HG03432 (cell line): ENCODE results near the gene HIVEP2.

Experiments
- ATAC-seq: cut with Tn5 transposase; IDR thresholded peaks from one replicate; pipeline ENCODE4 v1.9.1; 2021; ENCODE audit warnings: mild to moderate bottlenecking, moderate library complexity; ENCODE audit not compliant: unreplicated experiment

HIVEP2 gene

GRCh38 chr6:142746524-142746923 is 198.5 kb downstream of the HIVEP2 start:
- ATAC-seq: peak; percentile 45

- no peak for ATAC-seq
These were observed 200.1 kb downstream of the HIVEP2 start for GRCh38 chr6:142744836-142745235.

- no peak for ATAC-seq
These were observed 204.5 kb downstream of the HIVEP2 start for GRCh38 chr6:142740449-142740848.

DNA sequence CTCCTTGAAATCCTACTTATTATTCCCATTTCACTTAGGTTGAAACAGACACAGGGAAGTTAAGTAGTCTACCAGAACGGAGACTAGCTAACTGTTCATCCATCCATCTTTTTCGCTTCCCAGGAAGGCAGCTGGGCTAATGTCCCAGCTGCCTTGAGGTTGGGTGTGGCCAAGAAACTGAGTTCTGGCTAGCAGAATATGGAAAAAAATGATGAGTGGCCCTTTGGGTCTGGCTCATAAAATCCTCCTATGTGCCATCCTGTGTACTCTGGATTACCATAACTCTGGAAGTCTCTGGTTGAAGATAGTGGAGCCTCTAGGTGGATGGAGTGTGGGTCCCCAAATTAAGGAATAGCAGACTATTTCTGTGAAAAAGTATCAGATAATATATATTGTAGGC is 206.2 kb downstream of the HIVEP2 start:
- no peak for ATAC-seq

GRCh38 chr6:142738035-142738396 is 207.0 kb downstream of the HIVEP2 start:
- ATAC-seq: no peak

- ATAC-seq: no peak
These were observed 207.5 kb downstream of the HIVEP2 start for GRCh38 chr6:142737368-142738034.

DNA sequence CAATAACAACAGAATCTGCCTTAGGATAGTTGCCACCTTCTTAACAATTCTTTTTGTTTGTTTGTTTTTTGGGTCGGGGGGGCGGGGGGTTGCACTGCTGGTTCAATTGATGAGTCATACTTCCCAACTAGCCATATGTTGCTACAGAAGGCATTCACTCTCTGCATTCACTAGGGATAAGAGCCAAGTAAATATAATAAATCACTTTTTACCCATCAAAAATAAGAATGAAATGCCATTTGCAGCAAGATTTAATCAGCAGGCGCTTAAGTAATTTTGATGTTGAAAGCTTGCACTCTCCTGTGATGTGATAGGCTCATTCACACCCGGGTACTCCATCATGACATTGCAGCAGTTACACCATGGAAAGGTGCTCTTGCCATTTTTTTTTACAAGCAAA is 209.8 kb downstream of the HIVEP2 start:
- no peak for ATAC-seq

DNA sequence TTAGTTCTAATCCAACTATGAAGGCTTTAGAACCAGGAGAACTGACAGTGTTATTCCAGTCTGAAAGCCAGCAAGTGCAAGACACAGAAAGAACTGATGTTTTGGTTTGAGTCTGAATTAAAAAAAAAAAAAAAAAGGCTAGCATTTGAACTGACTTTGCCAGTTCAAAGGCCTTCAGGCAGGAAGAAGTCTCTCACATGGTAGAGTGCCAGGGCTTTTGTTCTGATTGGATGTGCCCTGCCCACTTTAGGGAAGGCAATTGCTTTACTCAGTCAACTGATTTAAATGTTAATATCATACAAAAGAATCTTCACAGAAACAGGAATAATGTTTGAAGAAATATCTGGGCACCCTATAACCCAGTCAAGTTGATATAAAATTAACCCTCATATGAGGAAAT is 212.2 kb downstream of the HIVEP2 start:
- ATAC-seq: no peak

GRCh38 chr6:142731611-142732010 is 213.4 kb downstream of the HIVEP2 start:
- ATAC-seq: no peak

DNA sequence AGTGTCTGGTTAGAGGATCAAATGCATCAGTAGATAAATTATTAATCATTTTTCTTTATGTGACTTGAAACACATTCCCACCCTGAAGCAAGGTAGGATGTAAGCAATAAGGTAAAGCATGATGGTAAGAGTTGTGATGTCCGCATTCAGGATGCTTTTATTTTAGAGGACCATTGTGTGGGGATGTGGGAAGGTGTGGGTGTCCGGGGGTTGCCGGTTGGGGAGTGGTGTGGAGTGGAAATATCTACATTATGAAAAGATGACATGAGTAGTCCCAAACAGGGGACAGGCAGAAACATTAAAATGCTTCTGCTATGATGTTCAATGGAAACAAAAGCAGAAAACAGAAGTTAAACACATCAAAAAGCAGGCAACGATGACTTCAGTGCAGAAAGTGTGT is 215.4 kb downstream of the HIVEP2 start:
- no peak for ATAC-seq

- no peak for ATAC-seq
These were observed 216.0 kb downstream of the HIVEP2 start for GRCh38 chr6:142728910-142729481.

- ATAC-seq: no peak
These were observed 216.6 kb downstream of the HIVEP2 start for GRCh38 chr6:142728364-142728763.

- no peak for ATAC-seq
These were observed 218.4 kb downstream of the HIVEP2 start for GRCh38 chr6:142726616-142727015.

DNA sequence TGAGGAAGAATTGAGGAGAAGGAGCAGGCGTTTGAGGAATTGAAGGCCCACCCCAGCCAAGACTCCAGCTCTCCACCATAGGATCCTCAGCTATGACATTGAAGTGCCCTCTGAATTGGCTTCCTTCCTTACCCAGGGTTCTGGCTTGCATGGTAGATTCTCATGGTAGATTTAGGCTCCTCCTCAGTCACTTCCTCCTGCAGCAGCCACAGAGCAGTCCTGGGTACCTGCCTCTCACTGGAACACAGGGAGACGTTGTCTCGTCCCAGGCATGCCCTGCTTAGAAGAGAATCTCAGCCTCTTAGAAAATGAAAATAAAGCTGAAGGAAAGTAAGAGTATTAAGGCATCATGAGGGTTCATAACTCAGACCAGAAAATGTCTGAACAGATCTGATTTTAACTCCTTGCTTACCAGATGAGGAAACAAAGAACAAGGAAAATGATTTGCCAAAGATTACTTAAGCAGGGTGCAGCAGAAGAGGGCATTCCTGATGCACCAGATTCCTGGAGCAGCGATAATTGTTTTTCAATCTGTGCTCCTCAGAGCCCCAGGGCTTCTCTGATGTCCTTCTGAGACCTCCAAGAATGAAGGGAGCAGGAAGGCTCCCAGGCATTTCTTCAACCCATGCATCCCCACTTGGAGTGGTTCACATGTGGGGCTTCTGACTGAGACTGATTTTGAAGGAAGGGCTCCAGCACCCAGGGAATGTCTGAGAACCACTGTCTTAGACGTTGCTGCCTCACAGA is 219.8 kb downstream of the HIVEP2 start:
- ATAC-seq: no peak

DNA sequence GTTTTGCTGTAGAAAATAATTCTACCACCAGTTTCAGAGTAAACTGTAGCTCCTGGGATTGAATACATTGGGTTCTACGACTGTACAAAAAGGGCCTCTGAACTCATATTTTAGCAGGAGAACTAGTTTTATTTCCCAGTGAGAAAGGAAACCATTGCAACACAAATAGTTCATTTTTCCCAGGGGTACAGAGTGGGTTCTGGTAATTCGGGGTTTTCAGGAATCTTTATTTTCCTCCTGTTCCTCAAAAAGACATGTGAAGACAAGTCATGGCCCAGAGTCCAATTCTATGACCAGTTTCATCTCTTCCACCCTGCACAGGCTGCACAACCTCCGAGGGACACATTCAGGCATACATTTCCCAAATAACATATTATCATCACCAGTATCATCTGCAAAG is 222.1 kb downstream of the HIVEP2 start:
- no peak for ATAC-seq

DNA sequence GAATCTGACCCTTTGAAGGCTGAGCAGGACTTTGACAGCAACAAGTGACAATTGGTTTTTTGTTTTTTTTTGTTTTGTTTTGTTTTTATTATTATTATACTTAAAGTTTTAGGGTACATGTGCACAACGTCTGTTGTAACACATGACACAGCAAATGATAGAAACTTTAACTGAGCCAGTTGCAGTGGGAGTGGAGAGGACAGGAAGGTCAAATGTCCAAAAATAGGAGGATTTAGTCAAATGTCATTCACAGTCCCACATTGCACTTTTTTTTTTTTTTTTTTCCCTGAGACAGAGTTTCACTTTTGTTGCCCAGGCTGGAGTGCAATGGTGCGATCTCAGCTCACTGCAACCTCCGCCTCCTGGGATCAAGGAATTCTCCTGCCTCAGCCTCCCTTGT is 223.0 kb downstream of the HIVEP2 start:
- peak; percentile 75 for ATAC-seq

GRCh38 chr6:142721215-142721920 is 223.6 kb downstream of the HIVEP2 start:
- ATAC-seq: peak; percentile 14

DNA sequence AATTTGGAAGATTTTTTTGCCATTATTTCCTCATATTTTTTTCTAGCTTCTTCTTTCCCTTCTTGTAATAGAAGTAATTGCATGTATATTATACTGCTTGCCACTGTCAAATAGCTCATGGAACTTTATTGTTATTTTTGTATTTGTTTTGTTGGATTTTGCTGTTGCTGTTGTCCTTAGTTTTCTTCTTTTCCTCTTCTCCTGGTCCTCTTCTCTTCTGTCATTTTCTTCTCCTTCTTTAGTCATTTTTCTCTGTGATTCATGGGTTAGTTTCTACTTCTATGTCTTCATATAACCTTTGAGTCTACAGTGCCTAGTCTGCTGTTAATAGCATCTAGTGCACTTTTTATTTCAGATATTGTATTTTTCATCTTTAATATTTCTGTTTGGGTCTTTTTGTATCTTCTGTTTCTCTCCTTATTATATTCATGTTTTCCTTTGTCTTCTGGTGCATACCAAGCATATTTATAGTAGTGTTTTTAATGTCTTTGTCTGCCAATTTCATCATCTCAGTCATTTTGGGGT is 226.2 kb downstream of the HIVEP2 start:
- ATAC-seq: no peak

DNA sequence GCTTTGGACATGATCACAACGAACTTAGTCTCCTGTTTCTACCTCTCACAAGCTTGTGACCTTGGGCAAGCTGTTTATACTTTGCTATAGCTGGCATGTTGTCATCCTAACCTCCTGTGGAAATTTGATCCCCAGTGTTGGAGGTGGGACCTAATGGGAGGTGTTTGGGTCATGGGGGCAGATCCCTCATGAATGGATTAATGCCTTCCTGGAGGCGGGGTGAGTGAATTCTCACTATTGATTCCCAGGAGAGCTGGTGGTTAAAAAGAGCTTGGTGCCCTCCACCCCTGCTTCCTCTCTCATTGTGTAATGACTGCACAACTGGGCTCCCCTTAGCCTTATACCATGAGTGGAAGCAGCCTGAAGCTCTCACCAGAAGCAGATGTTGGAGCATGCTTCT is 228.9 kb downstream of the HIVEP2 start:
- ATAC-seq: no peak

DNA sequence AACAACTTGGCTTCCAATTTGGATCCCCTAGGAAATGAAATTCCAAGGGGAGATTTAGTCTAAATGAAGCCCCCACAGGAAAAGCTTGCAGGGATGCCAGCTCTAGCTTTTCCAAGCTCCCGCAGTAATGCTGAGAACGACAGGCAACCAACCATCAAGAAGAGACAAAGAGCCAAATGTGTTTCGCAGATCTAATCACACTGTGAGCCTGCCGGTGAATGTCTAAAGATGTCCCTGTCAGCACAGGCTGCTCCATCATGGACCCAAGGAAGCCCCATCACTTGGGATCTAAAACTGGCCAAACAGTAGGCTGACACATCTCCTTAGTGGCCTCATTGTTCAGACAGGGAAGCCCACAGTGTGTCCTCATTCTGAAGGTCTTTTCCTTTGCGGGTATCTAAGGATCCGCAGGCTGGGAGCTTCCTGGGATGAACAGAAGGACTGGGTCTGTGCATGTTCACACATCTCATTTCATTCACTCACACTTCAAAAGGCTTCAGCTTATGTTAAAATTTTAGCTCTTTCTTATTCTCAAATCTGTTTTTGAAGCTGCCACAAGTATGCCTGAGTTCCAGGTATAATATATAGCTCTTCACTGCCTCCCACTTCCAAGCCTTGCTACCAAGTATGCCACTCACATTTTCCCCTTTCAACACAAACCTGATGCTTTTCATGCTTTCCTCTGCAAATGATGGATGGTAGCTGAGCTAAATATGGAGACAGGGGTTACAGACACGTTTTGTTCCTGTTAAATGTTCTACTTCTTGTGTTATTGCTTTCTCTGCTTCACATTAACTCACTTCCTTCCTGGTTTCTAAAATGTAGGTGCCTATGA is 229.8 kb downstream of the HIVEP2 start:
- no peak for ATAC-seq

- ATAC-seq: no peak
These were observed 231.0 kb downstream of the HIVEP2 start for GRCh38 chr6:142713959-142714358.
